HUES48 (cell line): Measurements from ENCODE around the gene DAZL.

Experiments
- H3K27ac ChIP-seq: one replicate; pipeline ENCODE4 v1.7.0; 2013; ENCODE audit warnings: low read depth, low read length, inconsistent platforms
- H3K27me3 ChIP-seq: 2 replicates; pipeline ENCODE4 v1.6.1; 2013; ENCODE audit warnings: mild to moderate bottlenecking, low read length; ENCODE audit not compliant: control insufficient read depth, insufficient read depth
- H3K36me3 ChIP-seq: 2 replicates; pipeline ENCODE4 v1.6.1; 2013; ENCODE audit warnings: low read length; ENCODE audit not compliant: control insufficient read depth, insufficient read depth
- H3K4me1 ChIP-seq: 2 replicates; pipeline ENCODE4 v1.6.1; 2013; ENCODE audit warnings: mild to moderate bottlenecking, low read length; ENCODE audit not compliant: control insufficient read depth, insufficient read depth
- H3K4me3 ChIP-seq: 2 replicates; pipeline ENCODE4 v1.5.1; 2013; ENCODE audit warnings: mild to moderate bottlenecking, low read depth, low read length
- H3K9ac ChIP-seq: 2 replicates; pipeline ENCODE4 v1.6.1; 2013; ENCODE audit warnings: mild to moderate bottlenecking, low read depth, low read length, moderate library complexity
- H3K9me3 ChIP-seq: 2 replicates; pipeline ENCODE4 v1.6.1; 2013; ENCODE audit warnings: low read length; ENCODE audit not compliant: control insufficient read depth, insufficient read depth

DAZL gene

GRCh38 chr3:16559653-16560365 lies 45.4 kb downstream of the DAZL start:
- Histone ChIP-seq H3K9me3 (no peaks in the 10 kb centered on the region), H3K27ac (no peak overlapping the region), H3K27me3 (no peaks in the 10 kb centered on the region), H3K4me3 (no peak overlapping the region), H3K9ac (no peak overlapping the region), H3K36me3 (no peaks in the 10 kb centered on the region), H3K4me1 (no peaks in the 10 kb centered on the region)

GRCh38 chr3:16554126-16554525 lies 51.1 kb downstream of the DAZL start:
- no peak overlapping the region for H3K9ac ChIP-seq
- H3K27ac ChIP-seq, result no peak overlapping the region
- no peaks in the 10 kb centered on the region for H3K36me3 ChIP-seq
- peaks cover 10% of the 10 kb centered on the region for H3K4me1 ChIP-seq
- no peaks in the 10 kb centered on the region for H3K27me3 ChIP-seq
- H3K4me3 ChIP-seq, result no peak overlapping the region
- H3K9me3 ChIP-seq, result no peaks in the 10 kb centered on the region

GRCh38 chr3:16552757-16553156 lies 52.5 kb downstream of the DAZL start:
- H3K4me3 ChIP-seq, result no peak overlapping the region
- peaks cover 10% of the 10 kb centered on the region for H3K4me1 ChIP-seq
- no peaks in the 10 kb centered on the region for H3K9me3 ChIP-seq
- no peaks in the 10 kb centered on the region for H3K27me3 ChIP-seq
- H3K36me3 ChIP-seq, result no peaks in the 10 kb centered on the region
- H3K27ac ChIP-seq, result no peak overlapping the region
- no peak overlapping the region for H3K9ac ChIP-seq

- no peak overlapping the region for H3K9ac ChIP-seq
- no peak overlapping the region for H3K4me3 ChIP-seq
- peaks cover 10% of the 10 kb centered on the region for H3K4me1 ChIP-seq
- no peak overlapping the region for H3K27ac ChIP-seq
- H3K9me3 ChIP-seq, result no peaks in the 10 kb centered on the region
- no peaks in the 10 kb centered on the region for H3K36me3 ChIP-seq
- H3K27me3 ChIP-seq, result no peaks in the 10 kb centered on the region
Observed at GRCh38 chr3:16551342-16551976, 53.8 kb downstream of the DAZL start.

GRCh38 chr3:16550676-16551341 lies 54.4 kb downstream of the DAZL start:
- Histone ChIP-seq H3K36me3 (no peaks in the 10 kb centered on the region), H3K4me3 (peak overlapping the region; percentile 24; the same call in 1 of the 2 replicates), H3K27ac (no peak overlapping the region)

GRCh38 chr3:16550305-16550675 lies 54.9 kb downstream of the DAZL start:
- Histone ChIP-seq H3K27ac (no peak overlapping the region), H3K4me3 (peak overlapping the region; percentile 24; the same call in 1 of the 2 replicates), H3K9ac (peak overlapping the region; percentile 57; the same call in 1 of the 2 replicates)

More at GRCh38 chr3:16550676-16551341, 54.4 kb downstream of the DAZL start:
- Histone ChIP-seq H3K4me1 (peaks cover 10% of the 10 kb centered on the region), H3K27me3 (no peaks in the 10 kb centered on the region), H3K9me3 (no peaks in the 10 kb centered on the region), H3K9ac (peak overlapping the region; percentile 57; the same call in 1 of the 2 replicates)

GRCh38 chr3:16548721-16549120 lies 56.5 kb downstream of the DAZL start:
- Histone ChIP-seq H3K9me3 (no peaks in the 10 kb centered on the region), H3K27me3 (no peaks in the 10 kb centered on the region), H3K4me1 (peaks cover 10% of the 10 kb centered on the region), H3K4me3 (no peak overlapping the region), H3K36me3 (no peaks in the 10 kb centered on the region), H3K9ac (no peak overlapping the region), H3K27ac (no peak overlapping the region)

More at GRCh38 chr3:16550305-16550675, 54.9 kb downstream of the DAZL start:
- peaks cover 10% of the 10 kb centered on the region for H3K4me1 ChIP-seq
- no peaks in the 10 kb centered on the region for H3K27me3 ChIP-seq
- no peaks in the 10 kb centered on the region for H3K9me3 ChIP-seq
- no peaks in the 10 kb centered on the region for H3K36me3 ChIP-seq

- H3K27me3 ChIP-seq, result no peaks in the 10 kb centered on the region
Observed at GRCh38 chr3:16547561-16548357, 57.5 kb downstream of the DAZL start.

GRCh38 chr3:16546186-16547010 lies 58.8 kb downstream of the DAZL start:
- no peaks in the 10 kb centered on the region for H3K27me3 ChIP-seq
- H3K4me1 ChIP-seq, result peaks cover 10% of the 10 kb centered on the region
- no peak overlapping the region for H3K4me3 ChIP-seq
- H3K36me3 ChIP-seq, result no peaks in the 10 kb centered on the region
- no peak overlapping the region for H3K9ac ChIP-seq
- H3K9me3 ChIP-seq, result no peaks in the 10 kb centered on the region
- no peak overlapping the region for H3K27ac ChIP-seq

More at GRCh38 chr3:16547561-16548357, 57.5 kb downstream of the DAZL start:
- no peaks in the 10 kb centered on the region for H3K9me3 ChIP-seq
- no peaks in the 10 kb centered on the region for H3K36me3 ChIP-seq
- no peak overlapping the region for H3K9ac ChIP-seq
- no peak overlapping the region for H3K27ac ChIP-seq
- H3K4me3 ChIP-seq, result no peak overlapping the region
- H3K4me1 ChIP-seq, result peaks cover 10% of the 10 kb centered on the region
